HG03378 (cell line): Measurements from ENCODE around the gene MPND.

Experiments used
- ATAC-seq: cut with Tn5 transposase; IDR thresholded peaks from one replicate; pipeline ENCODE4 v1.9.1; 2021; ENCODE audit warnings: mild to moderate bottlenecking, moderate library complexity; ENCODE audit not compliant: unreplicated experiment

The MPND gene

DNA sequence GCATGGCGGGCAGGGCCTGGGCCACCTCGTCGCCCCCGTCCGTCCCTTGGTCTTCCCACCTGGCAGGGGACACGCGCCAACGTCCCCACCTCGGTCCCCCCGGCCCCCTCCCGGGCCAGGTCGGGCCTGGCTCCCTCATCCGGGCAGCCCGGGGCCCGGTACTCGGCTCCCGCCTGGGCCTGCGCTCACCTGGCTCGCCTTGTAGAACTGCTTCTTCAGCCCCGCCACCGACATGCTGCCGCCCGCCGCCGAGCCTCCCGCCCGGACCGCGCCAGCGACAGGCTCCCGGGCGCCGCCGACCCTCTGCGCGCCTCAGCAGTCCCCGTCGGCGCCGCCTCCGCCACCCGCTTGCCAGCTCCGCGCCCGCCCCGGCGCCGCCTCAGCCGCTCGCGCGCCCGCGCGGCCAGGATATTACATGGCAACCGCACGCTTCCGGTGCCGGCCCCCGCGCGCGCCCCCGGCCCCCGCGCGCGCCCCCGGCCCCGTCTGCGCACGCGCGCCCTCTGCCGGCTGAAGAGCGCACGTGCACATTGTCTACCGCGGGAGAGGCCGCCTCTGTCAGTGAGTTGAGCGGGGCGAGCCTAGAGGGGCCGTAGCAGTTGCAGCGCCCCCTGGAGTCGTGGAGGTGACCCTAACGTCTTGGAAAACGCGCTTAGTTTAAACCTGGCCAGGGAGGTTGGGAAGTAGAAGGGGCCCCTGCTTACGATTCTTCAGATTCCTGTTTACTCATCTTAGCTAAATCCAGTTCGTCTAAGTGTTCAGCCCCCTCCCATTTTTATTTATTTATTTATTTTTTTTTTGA is 57.0 kb downstream of the MPND start, which contains the start of gene SH3GL1:
SH3GL1 (minus strand) TSS at position 413 of the 802 bp plus-strand sequence; CDS start at position 234, 179 bp downstream.
- ATAC-seq: peak; percentile 53

DNA sequence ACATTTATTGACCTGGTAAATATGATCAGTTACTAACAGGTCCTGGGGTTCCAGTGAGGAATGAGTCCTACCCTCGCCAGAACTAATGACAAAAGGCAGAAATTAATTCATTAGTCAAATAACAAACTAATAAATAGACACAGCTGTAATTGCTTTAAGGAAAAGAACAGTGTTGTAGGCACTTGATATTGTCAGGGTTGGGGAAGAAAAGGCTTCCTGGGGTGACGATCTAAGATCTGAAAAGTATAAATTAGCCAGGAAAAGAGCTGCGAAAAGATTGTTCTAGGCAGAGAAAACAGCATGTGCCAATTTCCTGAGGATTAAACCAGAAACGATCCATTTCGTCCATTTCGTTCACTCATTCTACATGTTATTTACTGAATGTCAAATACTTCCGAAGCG is 58.4 kb downstream of the MPND start:
- ATAC-seq: no peak

DNA sequence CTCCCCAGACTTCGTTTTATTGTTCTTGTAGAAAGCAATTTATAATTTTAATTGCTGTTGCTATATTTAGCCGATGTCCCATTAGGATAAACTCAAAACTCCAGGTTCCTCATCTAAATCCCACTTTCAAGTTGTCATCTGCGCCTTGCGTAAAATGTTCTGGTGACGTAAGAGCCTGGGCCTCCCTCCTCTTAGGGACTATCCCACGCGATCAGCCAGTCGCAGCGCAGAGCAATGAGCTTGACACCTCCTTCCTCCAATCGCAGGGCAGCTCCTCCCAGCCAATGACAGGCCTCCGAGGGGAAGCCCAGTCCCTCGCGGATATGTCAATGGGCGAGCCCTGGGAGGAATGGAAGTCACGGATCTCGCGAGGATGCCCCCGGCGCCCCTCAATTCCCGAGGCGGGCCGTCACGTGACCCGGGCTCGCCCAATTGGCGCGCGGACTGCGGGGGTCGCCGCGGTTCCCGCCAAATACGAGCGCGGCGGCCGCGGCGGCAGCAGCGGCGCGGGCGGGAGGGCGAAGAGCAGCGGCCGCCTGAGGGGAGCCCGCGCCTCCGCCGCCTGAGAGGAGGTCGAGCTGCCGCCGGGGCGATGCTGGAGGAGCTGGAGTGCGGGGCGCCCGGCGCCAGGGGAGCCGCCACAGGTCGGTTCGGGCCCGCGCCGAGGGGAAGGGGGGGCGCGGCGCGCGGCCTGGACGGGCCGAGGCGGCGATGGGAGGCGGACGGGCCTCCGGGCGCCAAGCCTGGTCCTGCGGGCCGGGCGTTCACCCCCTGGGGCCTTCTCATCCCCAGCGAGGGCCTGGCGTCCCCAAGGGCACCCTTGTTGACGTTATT is 59.0 kb downstream of the MPND start, which contains the start of gene CHAF1A:
CHAF1A (plus strand) TSS at position 470 of the 834 bp plus-strand sequence; CDS start at position 593, 123 bp downstream.
- peak; percentile 74 for ATAC-seq

DNA sequence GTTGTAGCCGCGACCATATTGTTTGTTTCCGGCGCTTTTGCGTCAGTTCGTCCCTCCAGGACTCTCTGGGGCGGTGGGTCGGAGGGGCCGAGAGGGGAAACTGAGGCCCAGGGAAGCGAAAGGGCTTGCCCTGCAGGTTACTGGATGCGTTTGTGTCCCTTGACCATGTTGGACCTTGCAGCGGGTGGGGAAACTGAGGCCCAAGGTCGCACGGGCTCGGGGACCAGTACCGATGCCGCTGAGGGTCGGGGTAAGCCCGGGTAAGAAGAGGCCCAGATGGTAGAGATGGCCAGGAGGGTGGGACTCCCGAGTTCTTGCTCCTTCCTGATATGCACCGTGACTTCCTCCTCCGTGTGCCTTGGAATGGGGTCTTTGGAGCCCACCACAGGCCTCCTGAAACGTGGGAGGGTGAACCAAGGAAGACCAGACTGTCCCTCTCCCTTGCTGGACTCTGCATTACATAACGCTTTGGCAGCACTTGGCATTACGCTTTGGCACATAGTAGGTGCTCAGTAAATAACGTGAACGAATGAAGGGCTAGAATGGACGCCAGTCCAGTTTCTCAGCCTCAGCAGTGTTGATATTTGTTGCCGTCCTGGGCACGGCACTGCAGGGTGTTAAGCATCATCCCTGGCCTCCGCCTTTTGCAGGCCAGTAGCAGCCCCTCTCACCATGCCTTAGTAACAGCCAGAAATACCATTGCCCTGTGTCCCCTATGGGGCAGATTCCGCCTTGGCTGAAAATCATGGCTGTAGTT is 59.8 kb downstream of the MPND start:
- ATAC-seq: no peak

DNA sequence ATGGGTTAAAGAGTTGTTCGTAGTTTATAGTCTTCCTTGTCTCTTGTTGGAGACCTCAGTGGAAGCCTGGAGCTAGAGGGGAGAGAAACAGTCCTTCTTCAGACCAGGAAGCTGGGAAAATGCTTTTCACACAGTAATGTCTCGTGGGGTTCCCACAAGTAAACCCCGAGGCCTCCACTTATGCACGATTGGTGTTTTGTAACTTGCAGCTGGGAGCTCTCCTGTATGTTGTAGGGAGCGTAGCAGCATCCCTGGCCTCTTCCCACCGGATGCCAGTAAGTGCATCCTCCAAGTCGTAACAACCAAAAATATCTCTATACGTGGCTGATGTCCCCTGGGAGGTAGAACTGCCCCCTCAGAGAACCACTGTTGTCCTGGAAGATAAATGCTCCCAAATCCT is 62.6 kb downstream of the MPND start:
- no peak for ATAC-seq

DNA sequence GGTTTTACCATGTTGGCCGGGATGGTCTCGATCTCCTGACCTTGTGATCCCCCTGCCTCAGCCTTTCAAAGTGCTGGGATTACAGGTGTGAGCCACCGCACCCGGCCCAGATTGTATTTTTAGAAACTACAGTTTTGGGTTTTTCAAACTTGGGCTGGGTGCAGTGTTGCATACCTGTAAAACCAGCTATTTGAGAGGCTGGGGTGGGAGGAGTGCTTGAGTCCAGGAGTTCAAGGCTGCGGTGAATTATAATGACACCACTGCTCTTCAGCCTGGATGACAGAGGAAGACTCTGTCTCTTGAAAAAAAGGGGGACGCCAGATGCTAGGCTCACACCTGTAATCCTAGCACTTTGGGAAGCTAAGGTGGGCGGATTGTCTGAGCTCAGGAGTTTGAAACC is 63.3 kb downstream of the MPND start:
- ATAC-seq: no peak

DNA sequence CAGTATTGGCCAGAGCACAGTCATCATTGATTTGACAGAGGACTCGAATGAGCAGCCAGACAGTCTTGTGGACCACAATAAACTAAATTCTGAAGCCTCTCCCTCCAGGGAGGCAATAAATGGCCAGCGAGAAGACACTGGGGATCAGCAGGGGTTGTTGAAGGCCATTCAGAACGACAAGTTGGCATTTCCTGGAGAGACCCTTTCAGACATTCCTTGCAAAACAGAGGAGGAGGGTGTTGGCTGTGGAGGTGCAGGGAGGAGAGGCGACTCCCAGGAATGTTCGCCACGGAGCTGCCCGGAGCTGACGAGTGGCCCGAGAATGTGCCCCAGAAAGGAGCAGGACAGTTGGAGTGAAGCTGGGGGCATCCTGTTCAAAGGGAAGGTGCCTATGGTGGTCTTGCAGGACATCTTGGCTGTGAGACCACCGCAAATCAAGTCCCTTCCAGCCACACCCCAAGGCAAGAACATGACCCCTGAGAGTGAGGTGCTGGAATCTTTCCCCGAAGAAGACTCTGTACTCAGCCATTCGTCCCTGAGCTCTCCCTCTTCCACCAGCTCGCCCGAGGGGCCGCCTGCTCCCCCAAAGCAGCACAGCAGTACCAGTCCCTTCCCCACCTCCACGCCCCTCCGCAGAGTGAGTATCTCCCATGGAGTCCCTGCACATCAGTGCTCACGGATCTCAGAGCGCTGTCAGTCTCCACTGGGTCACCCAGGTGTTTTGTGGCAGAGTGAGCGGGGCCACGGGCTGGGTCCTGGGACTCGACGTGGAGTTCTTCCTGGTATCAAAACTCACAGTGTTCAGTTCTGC is 66.0 kb downstream of the MPND start:
- no peak for ATAC-seq
